Activated CD4-positive, CD25-positive, alpha-beta regulatory T cell (primary cell): Measurements from ENCODE around the gene SUN1.

Experiments used
- DNase-seq, 4 experiments: peaks; one replicate each; lab custom pipeline; 2025; lab: John Stamatoyannopoulos, UW

The SUN1 gene

DNA sequence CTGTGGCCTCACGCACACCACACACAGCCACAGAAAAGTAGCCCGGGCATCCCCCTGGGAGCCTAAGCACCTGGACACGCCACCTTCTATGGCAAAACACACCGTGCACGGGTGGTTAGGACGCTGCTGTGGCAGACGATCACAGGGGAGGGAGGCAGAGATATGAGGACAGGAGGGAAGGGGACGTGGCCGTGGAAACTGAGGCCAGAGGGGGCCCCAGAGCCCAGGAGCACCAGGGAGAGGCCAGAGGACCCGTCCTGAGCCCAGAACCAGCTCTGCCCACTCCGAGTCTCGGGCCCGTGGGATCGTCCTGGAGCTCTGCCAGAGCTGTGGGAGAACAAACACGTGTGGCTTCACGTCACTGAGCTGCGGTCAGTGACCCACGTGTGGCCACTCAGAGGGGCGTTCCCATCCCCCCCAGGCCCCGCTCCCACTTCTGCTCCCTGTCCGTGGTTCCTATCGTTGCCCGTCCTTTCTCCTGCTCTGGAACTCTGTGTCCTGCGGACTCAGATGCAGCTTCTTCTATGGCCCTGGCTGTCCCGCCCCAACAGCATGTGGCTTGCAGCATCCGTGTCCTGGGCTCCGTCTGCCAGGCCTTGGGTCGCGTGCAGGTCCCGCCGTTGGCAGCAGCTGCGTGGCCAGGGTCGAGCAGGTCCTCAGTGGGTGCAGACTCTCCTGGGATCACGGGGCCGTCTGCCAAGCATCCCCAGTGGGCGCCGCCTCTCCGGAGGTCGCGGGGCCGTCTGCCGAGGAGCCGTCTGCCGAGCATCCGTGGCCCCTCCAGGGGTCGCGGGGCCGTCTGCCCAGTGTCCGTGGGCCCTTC is 75.1 kb downstream of the SUN1 start:
- no peak for DNase-seq

DNA sequence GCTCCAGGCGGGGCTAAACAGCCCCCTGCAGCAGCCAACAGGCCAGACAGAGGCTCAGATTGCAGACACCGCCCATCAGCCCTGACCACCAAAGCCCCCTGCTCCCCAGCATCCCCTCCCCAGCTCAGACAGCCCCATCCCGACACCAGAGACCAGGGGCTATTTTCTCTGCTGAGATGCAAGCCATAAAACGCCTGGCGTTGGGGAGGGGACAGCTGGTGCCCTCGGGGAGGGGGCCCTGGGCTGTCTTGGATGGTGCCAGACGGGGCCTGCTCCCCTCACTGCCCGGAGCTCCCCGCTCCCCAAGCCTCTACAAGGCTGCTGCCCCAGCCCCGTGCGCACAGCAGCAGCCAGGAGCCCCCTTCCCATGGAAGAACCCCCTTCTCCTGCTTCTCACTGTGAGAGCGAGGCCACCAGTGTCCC is 75.9 kb downstream of the SUN1 start:
- DNase-seq = no peak

DNA sequence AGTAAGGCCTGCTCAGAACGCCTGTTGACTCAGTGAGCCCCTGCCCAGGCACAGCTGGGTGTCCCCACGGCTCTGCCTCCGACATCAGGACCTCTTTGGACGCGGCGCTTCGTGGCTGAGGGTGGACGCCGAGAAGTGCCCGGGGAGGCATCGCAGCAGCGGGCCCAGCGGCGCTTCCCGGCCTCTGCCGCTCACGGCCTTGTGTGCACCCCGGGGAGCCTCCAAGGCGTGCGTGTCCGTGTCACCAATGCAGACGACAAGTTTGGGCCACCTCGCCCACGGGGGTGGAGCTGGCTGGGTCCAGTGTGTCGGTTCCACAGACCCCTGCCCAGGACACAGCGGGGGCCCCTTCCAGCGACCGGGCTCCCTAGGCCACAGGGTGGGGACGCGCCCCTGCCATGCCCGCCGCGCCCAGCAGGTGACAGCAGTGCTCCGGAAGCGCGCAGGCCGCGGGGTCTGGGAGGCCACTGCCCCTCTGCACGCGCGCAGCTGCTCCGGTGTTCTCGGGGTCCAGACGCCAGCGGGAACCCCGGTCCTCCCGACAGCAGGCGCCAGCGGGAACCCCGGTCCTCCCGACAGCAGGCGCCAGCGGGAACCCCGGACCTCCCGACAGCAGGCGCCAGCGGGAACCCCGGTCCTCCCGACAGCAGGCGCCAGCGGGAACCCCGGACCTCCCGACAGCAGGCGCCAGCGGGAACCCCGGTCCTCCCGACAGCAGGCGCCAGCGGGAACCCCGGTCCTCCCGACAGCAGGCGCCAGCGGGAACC is 76.5 kb downstream of the SUN1 start:
- peak in 3 of 4 experiments; percentile 32 to 50 (median 49) for DNase-seq

DNA sequence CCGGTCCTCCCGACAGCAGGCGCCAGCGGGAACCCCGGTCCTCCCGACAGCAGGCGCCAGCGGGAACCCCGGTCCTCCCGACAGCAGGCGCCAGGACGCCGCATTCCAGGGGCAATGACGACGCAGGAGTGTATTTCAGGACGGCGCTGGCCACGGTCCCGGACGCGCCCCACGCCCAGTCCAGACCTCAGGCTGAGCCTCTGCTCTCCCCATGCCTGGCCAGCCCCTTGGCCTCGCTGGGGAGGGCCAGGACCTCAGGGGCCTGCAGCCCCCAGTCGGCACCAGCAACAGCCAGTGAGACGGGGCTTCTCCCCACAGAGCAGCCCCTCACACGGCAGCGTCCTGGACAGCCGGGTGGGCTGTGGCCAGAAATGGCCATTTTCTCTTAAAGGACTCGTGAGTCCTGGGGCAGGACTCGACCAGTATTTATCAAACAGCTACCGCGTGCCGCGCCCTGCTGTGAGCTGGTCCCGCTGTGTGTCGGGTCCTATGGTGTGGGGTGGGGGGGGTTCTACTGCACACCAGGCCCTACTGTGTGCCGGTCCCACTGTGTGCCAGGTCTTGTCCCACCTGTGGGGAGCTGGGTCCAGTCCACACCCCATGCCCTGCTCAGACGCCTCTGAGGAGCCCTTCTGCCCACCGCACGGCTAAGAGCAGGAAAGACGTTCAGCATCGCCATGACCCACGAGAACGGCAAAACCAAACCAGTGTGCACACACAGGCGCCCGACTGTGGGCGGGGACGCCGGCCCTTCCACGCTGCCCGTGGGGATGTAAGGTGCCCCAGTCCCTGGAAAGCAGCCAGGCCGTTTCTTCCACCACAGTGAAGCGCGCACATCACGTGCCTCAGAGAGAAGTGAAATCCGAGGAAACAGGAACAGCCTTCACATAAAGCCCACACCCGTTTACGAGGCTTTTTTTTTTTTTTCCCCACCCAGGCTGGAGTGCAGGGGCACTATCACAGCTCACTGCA is 77.4 kb downstream of the SUN1 start:
- no peak for DNase-seq

DNA sequence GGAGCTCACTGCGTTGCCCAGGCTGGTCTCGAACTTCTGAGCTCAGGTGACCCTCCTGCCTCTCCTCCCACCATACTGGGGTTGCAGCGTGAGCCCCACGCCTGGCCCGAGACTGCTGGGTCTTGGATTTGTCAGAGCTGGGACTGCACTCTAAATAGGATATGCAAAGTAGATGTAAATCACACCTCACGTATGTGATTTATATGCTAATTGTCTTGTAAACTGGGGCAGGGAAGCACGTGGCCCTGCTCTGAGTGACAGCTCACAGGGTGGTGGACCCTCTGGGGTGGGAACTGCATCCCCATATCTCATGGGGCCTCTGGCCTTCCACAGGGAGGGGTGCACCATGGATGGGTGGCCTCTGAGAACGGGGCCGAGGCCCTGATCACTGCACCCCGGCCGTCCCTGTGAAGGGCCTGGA is 78.2 kb downstream of the SUN1 start:
- DNase-seq = no peak

DNA sequence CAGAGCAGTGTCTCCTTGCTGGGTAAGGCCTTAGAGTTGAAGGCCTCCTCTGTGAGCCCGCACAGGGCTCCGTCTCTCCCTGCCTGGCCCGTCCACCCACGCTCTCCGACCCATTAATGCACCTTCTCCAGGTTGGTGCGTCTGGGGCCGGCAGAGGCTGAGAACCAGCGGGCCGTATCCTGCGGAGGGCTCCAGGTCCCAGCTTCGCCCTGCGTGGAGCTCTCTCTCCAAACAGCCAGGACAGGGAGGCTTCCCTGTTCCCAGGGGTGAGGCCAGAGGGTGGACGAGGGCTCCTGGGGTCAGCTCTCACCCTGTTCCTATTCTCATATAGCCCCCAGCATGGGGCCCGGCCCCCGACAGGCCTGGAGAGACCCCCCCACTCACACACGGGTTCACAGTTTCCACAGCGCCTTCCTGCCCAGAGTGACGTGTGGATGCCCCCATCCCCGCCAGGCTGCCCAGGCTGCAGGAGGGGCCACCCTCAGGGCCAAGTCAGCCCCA is 78.7 kb downstream of the SUN1 start:
- no peak for DNase-seq

DNA sequence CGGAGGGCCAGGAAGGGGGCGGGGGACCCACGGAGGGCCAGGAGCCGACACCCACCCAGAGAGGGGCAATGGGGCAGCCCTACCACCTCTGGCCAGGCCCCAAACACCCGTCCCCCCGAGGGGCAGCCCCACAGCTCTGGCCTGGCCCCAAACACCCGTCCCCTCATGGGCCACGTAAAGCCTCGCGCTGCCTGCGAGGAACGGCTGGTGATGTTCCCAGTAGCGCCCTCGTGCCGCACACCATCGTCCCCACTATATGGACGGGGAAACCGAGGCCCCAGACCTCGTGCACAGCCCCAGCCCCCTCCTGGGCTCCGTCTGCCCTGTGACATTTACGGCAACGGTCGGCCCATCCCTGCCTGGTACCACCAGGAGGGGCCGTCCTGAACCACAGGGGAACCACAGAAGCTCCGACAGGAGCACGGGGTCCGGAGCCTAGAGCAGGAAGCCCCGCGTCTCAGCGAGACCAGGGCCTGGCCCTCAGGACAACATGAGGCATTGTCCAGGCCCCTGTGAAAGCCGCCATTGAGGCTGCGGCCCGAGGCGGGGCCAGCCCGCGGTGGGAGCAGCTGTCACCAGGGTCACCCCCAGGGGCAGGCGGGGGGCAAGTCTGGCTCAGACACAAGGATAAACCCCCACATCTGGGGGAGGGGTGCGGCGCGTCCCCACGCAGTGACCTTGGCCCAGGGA is 79.7 kb downstream of the SUN1 start:
- DNase-seq = no peak

DNA sequence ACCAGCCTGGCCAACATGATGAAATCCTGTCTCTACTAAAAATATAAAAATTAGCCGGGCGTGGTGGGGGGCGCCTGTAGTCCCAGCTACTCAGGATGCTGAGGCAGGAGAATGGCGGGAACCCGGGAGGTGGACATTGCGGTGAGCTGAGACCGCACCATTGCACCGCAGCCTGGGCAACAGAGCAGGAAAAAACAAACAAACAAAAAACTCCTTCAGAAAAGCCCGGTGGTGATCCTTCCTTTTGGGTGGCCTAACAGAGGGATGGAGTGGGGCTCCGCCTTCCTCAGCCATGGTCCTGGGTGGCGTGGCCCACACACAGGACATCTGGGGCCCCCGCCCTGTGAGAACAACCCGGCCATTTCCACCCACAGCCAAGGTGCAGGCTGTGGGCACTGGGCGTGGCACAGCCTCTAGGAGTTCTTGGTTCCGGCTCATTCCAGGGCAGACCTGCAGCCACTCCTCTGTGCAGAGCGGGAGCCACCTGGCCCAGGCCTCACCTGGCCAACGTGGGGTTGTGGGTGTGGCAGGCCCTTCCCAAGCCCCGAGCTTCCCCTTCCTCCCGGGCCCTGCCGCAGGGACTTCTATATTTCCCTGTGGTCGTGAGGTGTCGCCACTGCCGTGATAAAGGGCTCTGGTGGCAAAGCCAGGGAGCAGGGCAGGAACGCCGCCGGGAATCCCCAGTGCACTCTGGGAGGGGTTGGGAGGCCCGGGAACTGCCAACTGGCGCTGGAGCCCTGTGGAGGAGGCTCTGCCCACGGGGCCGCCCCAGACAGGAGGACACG is 81.7 kb downstream of the SUN1 start:
- no peak for DNase-seq

DNA sequence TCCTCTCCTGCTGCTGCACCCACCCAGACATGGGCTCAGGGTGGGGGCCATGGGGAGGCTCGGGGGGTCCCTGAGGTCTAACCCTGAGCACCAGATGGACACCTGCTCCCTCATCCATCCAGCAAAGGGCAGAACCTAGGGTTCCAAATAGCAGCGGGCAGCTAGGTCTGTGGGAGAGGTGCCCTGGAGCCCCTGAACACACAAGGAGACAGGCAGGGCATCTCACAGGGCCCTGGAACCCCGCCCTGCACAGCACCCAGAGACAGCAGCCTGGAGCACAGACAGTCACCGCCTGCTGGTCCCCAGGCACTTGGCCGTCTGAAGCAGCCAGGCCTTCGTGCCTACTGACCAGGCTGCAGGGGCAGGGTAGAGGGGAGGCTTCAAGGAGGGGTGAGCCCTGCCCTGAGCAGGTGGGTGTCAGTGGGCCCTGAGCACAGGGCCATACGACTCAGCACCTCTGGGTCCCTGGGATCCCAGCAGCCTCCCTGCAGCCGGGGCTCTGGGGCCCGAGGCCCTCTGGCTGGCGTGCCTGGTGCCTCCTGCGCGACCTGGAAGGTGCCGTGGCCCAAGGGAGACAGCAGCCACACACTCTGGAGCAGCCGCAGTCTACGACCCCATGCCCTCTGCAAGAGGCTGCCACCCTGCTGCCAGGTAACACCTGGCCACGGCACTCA is 82.4 kb downstream of the SUN1 start:
- no peak for DNase-seq

DNA sequence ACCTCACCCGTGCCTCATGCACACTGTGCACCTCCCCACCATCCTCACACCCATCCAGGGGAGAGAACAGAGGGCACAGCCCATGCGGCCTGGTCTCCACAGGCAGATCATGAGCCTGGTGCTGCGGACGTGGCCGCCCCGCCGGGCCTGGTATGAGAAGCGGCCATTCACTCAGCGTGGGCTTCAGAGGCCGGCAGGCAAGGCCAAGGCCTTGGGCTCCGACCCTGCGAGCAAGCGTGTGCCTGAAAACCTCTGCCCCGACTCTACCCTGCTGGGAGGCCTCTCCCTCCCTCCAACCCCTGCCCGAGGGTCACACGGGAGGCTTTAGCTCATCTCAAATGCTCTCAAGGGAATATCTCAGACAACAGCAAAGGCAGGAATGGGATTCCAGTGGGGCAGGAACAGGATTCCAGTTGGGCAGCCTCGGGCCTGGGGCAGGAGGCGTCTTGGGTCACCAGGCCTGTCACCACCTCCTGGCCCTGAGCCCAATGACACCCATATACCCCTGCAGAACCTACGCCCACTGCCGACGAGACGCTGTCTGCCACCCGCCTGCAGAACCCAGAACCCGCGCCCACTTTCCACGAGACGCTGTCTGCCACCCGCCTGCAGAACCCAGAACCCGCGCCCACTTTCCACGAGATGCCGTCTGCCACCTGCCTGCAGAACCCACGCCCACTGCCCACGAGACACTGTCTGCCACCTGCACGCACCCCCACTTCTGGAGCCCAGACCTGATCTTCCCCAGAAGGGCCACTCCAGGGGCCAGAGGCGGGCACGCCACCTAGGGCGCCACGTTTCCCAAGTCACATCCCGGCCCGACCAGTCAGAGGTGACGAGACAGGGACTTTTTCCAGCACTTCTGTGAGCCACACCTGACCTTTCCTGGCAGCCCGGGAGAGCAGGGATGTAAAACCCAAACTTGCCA is 83.3 kb downstream of the SUN1 start:
- no peak for DNase-seq

DNA sequence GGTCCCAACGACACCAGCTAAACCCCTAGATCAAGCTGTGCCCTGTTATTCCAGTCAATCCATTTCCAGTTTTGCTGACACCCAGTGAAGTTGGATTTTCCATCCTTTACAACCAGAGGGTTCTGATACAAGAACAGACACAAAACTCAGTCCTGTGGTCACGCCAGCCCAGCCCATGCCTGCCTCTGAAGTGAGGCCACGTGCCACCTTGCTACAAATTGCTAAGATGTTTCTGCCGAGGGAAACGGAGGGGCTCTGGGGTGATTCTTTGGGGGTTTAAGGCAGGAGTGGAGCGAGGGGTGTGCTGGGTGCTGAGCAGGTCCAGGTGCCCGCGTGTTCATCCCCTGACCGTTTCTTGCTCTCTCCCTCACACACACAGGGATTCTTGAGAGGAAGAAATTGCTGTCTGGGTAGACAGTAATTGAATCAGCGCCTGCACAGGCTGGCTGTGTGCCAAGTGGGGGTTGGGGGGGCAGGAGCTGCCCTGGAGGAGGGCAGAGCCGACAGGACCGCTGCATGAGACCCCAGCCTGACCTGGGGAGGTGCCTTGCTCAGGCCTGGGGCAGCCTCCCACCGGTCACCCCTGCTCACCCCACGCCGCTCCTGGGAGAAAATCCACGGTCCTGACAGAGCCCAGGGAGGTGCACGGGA is 84.1 kb downstream of the SUN1 start:
- DNase-seq = no peak

DNA sequence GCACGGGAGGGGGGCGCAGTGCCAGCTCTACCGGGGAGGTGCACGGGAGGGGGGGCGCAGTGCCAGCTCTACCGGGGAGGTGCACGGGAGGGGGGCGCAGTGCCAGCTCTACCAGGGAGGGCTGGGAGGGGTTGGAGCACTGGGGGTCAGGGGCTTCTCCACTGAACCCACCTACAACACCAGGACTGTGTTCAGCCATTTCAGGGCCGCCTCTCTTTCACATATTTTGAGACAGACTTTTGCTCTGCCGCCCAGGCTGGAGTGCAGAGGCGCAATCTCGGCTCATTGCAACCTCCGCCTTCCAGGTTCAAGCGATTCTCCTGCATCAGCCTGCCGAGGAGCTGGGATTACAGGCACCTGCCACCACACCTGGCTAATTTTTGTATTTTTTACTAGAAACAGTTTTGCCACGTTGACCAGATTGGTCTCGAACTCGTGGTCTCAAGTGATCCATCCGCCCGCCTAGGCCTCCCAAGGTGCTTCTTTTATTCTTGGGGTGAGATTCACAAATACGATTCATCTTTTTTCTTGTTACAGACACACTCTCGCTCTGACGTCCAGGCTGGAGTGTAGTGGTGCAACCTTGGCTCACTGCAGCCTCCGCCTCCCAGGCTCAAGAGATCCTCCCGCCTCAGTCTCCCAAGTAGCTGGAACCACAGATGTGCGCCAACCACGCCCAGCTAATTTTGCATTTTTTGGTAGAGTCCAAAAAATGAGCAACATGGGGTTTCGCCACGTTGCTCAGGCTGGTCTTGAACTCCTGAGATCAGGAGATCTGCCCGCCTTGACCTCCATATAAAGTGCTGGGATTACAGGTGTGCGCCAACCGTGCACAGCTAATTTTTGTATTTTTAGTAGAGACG is 85.2 kb downstream of the SUN1 start:
- DNase-seq = no peak

DNA sequence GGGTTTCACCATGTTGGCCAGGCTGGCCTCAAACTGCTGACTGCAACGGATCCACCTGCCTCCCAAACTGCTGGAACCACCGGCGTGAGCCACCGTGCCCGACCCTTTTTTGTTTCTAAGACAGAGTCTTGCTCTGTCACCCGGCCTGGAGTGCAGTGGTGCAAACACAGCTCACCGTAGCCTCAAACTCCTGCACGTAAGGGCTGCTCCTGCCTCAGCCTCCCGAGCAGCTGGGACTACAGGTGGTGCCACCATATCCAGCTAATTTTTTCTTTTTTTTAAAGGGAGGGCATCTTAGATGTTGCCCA is 85.8 kb downstream of the SUN1 start:
- no peak for DNase-seq

DNA sequence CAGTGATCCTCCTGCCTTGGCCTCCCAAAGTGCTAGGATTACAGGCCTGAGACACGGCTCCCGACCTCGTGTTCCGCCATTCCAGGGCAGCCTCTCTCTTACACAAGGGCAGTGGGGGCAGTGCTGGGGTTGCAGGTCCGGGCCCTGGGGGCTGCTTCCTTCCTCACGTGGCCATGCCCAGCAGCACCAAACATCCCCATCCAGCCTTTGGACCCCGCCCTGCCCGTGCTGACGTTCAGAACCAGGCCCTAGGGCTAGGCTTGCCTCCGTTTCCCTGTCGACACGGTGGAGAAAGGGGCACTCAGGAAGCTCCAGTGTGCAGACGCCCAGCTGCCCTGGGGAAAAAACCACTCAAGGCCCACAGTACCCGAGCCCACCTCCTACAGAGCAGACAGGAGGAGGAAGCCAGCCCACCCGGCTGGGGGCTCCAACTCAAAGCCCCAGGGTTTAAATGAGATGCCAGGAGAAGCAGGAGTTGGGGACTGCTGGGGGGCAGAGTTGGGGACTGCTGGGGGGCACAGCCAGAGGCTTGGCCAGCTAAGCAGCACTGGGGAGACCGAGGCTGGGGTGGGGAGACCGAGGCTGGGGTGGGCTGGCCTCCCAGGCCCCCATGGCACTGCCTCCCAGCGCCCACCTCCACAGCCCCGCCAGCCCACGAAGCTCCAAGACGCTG is 86.3 kb downstream of the SUN1 start:
- DNase-seq = no peak

DNA sequence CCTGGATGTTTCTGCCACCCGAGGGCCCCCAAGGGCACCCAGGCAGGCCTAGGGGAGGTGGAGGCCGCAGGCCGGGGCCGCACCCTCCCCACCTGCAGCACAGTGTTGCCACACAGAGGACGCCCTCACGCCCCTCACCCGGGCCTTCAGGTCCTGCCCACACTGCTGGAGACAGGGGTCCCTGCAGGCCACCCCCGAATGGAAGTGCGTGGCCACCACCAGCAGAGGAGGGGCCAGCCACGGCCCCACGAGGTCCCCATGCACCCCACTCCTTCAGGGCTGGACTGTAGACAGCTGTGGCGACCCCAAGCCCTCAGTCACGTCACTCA is 86.8 kb downstream of the SUN1 start:
- no peak for DNase-seq

DNA sequence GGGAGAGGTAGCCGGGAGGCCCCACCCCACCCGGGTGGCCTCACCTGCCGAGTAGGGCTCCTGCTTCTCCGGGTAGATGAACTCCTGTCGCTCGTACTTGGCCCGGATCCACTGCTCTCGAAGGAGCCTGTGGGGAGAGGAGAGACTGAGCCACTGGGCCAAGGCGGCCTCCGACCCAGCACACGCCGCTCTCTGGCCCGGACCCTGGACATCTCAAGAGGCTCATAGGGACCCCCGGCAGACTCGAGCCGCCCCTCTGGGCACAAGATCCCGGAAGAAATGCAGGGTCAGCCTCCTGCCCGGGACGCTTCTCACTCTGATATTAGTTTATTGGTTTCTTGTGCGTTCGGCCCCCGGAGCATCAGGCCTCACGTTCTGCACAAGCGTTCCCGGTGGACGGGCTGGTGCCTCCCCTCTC is 87.7 kb downstream of the SUN1 start:
- DNase-seq = no peak
